ENCODE data around the gene PSMD11. TPM values are rescaled to one million over a fixed set of nuclear protein-coding genes. Genes with fewer than 3 reads are reported as not detected.

The PSMD11 gene
- polyA plus RNA-seq, 1 of the 3 experiments (the other 2 are of a cell fraction): 63.1 TPM

GRCh38 chr17:32493976-32494513 is 49.7 kb downstream of the PSMD11 start:
- Histone ChIP-seq H4K20me1 (ENCODE audit: insufficient read depth) (no peaks in the 10 kb centered on the region), H3K4me2 (no peak overlapping the region), H3K36me3 (replicated peaks in 1 of 2; ENCODE audit: control insufficient read depth in 1 of 2, insufficient read depth in 2 of 2, low read length in 1 of 2) (peaks cover 0 to 24% of the 10 kb centered on the region in 2 experiments), H3K9me3 (no peaks in the 10 kb centered on the region), H3K9me2 (no peaks in the 10 kb centered on the region), H3K4me3 (ENCODE audit: low read depth in 2 of 2, low read length in 1 of 2) (no peak overlapping the region), H3K79me2 (ENCODE audit: insufficient read depth) (no peaks in the 10 kb centered on the region), H3K9ac (no peak overlapping the region), H3K27me3 (ENCODE audit: insufficient read depth) (no peaks in the 10 kb centered on the region), H3K4me1 (ENCODE audit: control insufficient read depth in 1 of 2, insufficient read depth in 2 of 2, low read depth in 1 of 2, low read length in 1 of 2) (peaks cover 0 to 44% of the 10 kb centered on the region in 2 experiments; a peak in 2 of 4 replicates), H2AFZ (ENCODE audit: low read depth) (no peak overlapping the region), H3F3A (replicated peaks; ENCODE audit: insufficient read depth) (no peaks in the 10 kb centered on the region), H3K27ac (ENCODE audit: low read depth in 2 of 2, low read length in 1 of 2) (no peak overlapping the region)
- WGBS (ENCODE audit: low lambda C conversion rate): 94% methylated on average over 6 of the region's 11 CpGs
- no peak for DNase-seq
- CTCF ChIA-PET: no interaction called here
- POLR2A ChIA-PET: no interaction called here
- TF ChIP-seq ELF1 (IDR thresholded peaks at IDR 0.05) (no peak), TEAD4 (IDR thresholded peaks at IDR 0.05; ENCODE audit: borderline replicate concordance, insufficient read depth) (no peak), NRF1 (IDR thresholded peaks at IDR 0.05; ENCODE audit: low read depth, low read length) (no peak), FOXJ3 (CRISPR knock-in tag; IDR thresholded peaks at IDR 0.05) (no peak), RXRA (IDR thresholded peaks at IDR 0.05; ENCODE audit: borderline replicate concordance, low read depth) (no peak), SMC3 (IDR thresholded peaks at IDR 0.05; ENCODE audit: low read depth, low read length) (no peak), RFX5 (IDR thresholded peaks at IDR 0.05; ENCODE audit: low read length) (no peak), GABPA (IDR thresholded peaks at IDR 0.05; ENCODE audit: low read depth) (no peak), JUND (IDR thresholded peaks at IDR 0.05) (no peak), YY1 (IDR thresholded peaks at IDR 0.05; ENCODE audit: low read depth) (no peak), ZBTB33 (IDR thresholded peaks at IDR 0.05; ENCODE audit: borderline replicate concordance, low read depth) (no peak), TCF12 (IDR thresholded peaks at IDR 0.05) (no peak), RCOR1 (IDR thresholded peaks at IDR 0.05; ENCODE audit: low read length) (no peak), EP300 (IDR thresholded peaks at IDR 0.05; ENCODE audit: borderline replicate concordance in 1 of 2, low read depth in 1 of 2, low read length in 1 of 2) (no peak), MEF2A (IDR thresholded peaks at IDR 0.05; ENCODE audit: borderline replicate concordance, low read depth) (no peak), PBX3 (IDR thresholded peaks at IDR 0.05) (no peak)
- TF ChIP-seq, protein P1, sequence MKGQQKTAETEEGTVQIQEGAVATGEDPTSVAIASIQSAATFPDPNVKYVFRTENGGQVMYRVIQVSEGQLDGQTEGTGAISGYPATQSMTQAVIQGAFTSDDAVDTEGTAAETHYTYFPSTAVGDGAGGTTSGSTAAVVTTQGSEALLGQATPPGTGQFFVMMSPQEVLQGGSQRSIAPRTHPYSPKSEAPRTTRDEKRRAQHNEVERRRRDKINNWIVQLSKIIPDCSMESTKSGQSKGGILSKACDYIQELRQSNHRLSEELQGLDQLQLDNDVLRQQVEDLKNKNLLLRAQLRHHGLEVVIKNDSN (IDR thresholded peaks at IDR 0.05; ENCODE audit: borderline replicate concordance, low read depth): no peak
- TF ChIP-seq, protein P2, sequence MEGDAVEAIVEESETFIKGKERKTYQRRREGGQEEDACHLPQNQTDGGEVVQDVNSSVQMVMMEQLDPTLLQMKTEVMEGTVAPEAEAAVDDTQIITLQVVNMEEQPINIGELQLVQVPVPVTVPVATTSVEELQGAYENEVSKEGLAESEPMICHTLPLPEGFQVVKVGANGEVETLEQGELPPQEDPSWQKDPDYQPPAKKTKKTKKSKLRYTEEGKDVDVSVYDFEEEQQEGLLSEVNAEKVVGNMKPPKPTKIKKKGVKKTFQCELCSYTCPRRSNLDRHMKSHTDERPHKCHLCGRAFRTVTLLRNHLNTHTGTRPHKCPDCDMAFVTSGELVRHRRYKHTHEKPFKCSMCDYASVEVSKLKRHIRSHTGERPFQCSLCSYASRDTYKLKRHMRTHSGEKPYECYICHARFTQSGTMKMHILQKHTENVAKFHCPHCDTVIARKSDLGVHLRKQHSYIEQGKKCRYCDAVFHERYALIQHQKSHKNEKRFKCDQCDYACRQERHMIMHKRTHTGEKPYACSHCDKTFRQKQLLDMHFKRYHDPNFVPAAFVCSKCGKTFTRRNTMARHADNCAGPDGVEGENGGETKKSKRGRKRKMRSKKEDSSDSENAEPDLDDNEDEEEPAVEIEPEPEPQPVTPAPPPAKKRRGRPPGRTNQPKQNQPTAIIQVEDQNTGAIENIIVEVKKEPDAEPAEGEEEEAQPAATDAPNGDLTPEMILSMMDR (IDR thresholded peaks at IDR 0.05): no peak
- TF ChIP-seq, protein P3, sequence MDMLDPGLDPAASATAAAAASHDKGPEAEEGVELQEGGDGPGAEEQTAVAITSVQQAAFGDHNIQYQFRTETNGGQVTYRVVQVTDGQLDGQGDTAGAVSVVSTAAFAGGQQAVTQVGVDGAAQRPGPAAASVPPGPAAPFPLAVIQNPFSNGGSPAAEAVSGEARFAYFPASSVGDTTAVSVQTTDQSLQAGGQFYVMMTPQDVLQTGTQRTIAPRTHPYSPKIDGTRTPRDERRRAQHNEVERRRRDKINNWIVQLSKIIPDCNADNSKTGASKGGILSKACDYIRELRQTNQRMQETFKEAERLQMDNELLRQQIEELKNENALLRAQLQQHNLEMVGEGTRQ (IDR thresholded peaks at IDR 0.05; ENCODE audit: borderline replicate concordance, low read depth, low read length): no peak

Data from SK-N-SH (cell line).